ENCODE measurements around the gene SFTPD.
"Not testable (repeated sequence)": the region's sequence is repeated elsewhere in the genome, so short reads cannot be mapped to it uniquely, and the experiment has no call there.

SFTPD gene

DNA sequence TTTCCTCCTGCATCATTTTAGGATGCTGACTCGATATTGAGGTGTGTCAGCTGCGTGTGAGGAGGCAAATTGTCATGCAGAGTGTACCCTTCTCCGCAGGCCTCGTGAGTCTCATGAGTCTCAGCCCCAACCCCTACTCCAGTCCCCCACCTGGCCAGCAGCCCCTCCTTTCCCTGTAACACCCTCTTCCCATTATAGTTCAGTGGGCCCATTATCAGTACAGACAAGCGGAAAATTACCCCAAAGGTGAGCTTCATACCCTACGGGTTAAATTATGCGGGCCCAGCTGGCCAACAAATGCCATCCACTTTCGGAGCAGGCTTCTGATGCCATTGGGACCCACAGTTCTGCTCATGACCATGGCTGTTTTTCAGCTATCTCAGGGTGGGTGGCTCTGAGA is 25.2 kb downstream of the SFTPD start:
- DNase-seq: no peak

DNA sequence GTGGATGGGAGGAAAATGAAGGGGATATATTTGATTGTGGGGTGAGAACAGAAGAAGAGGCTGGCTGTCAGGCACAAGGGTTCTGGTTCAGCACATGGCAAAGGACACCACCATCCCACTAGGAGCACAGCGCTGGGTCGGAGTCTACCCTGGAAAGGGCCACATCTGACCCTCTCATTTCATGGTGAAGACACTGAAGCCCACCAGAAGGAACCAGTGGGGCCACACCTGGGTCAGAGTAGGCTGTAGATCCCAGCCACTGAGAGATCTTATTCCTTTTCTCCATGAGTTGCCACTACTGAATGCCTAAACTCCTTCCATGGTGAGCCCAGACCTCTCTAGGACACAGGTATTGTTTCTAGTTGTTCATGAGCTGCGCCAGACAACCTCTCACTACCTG is 25.8 kb downstream of the SFTPD start:
- no peak for DNase-seq

DNA sequence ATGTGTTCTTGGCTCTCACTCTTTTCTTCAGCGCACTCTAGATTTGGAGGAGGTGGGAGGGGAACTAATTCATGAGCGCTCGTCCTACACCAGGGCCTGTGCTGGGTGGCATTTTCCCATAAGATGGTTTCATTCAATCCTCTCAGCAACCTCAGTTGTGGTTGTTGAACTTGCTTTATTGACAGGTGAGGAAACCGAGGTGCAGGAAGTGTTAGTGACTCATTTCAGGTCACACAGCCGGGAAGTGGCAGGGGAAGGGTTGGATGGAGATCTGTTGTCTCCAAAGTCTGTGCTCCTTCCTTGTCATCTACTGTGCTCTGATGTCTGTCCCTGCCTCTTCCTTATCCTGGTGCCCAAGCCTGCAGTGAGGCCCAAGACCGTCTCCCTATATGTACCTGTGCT is 26.9 kb downstream of the SFTPD start:
- DNase-seq: not testable (repeated sequence)

DNA sequence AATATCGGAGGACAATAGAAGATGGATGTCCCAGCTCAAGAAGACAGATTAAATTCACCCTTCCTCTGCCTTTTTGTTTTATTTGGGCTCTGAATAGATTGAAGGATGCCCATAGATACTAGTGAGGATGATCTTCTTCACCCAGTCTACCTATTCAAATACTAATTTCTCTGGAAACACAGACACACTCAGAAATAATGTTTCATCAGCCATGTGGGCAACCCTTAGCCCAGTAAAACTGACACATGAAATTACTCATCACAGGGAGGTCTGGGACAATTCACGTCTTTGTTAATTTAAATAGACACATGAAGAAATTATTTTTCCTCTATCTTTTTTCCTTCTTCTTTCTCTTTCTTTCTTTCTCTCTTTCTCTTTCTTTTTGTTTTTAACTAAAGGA is 33.1 kb downstream of the SFTPD start:
- DNase-seq: not testable (repeated sequence)

DNA sequence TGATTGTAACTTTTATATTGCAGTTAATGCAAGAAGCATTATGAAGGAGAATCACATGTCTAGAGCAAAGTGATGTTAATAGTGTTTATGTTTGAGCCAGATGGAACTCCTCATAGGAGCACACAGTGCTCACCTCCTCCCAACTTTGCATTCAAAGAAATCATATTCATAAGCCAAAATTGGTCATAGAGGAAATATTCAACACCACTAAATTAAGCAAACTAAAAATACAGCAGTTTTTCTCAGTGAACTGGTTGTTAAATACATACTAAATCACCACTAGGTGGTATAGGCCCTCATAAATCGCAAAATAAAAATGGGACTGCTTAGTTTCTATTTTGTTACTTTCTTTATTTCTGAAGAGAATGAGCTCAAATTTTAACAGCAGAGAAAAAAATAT is 34.4 kb downstream of the SFTPD start:
- DNase-seq: not testable (repeated sequence)

DNA sequence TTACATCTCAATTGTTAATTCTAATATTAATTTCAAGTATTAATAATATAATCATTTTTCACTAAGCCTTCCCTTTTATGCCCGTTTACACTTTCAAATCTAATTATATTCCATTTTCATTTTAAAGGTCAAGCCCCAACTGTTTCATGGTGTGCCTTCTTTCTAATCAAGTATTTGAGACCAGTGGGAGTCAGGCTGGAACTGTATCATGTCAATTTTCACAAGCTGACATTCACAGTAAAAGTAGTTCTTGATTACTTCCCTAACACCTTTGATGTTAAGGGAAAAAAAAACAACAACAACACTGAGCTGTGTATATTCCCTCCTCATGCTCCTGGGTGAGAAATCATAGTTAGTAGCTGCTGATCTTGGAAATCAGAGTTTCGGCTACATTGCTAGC is 38.1 kb downstream of the SFTPD start:
- no peak for DNase-seq

DNA sequence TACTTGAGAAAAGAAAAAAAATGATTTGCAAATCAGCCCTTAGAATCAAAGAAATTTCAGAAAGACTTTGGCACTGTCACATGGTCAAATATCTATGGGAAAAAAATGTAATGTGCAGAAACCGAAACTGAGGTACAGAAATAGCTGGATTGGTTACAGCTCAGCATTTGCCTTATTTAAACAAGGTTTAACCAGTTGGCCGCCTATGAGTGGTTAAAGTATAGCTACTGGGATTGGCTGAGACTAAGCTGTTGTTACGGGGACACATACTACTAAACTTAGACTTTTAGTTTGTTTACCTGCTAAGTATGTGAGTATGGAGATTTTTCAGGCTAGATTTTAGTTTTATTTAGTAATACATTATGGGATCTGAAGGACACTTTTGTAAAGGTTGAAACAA is 38.6 kb downstream of the SFTPD start:
- no peak for DNase-seq

DNA sequence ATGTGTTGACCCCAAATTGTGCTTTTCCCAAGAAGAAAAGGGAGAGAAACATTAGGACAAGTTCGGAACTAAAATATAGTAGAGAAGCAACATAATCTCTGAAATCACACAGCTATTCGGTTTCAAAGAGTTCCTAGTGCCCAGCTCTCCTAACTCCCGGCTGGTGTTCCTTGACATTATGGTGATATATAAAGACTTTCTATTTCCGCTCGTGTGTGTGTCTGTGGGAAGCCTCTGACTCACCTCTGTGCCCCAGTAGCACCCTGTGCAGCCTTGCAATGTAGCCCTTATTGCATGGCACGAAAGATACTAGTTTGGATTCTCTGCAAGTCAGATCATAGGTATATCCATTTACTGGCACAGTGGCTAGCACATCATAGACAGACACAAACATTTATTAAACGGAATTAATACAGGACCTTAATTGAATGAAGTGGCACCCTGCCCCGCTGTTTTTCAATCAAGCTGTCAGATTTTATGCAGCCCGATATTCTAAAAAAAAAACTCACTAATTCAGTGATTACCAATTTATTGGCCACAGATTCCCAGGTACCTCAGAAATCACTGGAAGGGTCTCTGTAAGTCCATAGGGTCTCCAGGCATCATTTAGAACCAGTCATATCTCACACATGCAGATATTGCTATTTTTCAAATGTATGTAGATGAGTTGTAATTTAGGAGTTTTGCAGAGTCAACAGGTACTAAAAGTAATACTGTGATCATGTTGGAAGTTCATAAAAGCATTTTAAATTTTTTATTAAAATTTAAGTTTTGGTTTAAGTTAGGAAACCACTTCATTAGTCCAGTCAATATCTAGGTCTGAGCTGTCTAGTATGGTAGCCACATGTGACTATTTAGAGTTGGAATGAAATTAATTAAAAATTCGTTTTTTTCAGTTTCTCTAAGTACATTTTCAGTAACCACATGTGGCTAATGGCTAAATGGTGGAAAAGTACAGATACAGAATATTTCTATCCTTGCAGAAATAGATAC is 43.3 kb downstream of the SFTPD start:
- DNase-seq: peak; percentile 43

DNA sequence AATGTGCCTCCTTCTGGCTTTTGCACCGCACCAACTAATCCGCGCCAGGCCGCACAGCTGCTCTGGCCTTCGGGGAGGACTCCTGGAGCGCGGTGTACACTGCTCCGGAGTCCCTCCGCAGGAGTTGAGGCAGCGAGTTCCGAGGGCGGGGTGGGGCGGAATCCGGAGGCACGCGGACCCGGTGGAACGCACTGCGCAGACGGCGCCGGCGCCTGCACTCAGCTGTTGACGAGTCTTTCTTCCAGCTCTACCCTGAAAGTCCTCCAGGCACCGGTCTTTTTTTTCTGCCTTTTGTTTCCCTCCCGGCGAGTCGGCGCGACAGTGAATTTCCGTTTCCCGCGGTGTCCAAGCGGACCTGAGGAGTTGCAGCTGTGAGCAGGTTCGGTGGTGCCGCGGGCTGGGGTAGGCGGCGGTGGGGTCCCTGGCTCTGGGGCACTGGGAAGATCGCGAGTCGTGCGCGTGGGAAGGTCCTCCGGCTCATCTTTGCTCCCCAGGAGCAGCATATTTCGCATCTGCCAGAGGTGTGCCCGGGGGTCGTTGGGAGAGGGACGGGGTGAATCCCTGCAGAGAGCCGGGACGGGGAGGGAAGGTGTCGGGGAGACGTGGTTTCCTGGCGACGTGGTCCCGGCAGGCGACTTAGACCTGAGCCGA is 44.1 kb downstream of the SFTPD start:
- peak; percentile 72 for DNase-seq

DNA sequence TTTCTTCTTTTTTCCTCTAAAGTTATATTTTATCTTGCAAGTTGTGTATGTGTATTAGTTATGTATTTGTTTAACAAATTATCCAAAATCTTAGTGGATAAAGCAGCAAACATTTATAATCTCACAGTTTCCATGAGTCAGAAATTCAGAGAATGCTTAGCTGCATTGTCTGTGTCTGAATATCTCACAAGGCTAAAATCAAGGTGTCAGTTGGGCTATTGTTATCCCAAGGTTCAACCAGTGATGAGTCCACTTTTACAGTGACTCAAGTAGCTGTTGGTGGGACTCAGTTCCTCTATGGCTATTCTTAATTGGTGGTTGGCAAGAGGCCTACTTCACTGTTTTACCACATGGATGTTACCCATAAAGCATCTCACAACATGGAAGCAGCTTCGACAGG is 47.3 kb downstream of the SFTPD start:
- DNase-seq: not testable (repeated sequence)

DNA sequence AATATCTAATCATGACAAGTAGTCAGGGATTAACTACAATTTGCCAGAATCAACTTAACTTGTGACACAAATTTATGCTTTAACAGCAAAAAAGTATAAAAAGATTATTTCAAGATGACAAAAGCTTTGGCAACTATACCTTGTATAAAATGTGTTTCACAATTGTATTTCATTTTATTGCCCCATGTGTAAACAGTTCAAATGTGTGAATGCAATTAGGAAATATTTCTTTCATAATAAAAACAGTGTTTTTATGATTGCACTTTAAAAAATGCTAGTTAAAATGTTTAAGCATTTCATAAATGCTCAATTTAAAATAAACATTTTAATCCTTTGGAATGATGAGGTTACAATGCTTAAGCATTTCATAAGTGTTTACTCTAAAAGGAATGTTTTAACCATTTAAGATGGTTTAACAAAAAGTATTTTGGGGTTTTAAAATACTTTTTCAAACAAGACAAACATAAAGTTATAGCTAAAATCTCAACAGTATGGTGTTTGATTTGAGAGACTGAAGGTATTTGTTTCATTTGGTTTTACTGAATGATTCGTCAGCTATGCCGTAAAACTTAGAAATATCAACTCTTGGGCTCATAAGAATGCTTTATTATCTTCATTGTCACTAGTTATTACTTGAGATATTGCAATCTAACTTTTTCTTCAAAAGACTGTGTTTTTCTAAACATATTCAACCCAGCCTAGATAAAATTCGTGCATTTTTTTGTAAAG is 50.1 kb downstream of the SFTPD start:
- DNase-seq: no peak

DNA sequence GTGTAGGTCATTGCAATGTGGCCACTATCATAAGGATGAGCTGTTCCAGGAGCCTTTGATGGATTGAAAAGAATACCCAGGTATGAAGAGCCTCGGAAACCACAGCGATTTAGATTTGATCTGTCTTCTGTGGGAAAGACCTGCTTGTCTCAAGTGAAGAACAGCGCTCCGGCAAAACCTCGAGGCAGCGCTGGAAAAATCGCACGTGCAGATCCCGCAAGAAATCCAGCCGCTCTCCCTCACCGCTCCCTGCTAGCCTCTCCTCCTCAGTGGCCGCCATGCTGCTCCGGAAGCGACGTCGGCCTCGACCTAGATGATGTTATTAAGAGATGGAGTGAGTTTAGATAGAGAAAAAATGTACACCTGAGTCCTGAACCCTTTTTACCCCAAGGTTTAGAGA is 56.0 kb downstream of the SFTPD start:
- DNase-seq: not testable (repeated sequence)

DNA sequence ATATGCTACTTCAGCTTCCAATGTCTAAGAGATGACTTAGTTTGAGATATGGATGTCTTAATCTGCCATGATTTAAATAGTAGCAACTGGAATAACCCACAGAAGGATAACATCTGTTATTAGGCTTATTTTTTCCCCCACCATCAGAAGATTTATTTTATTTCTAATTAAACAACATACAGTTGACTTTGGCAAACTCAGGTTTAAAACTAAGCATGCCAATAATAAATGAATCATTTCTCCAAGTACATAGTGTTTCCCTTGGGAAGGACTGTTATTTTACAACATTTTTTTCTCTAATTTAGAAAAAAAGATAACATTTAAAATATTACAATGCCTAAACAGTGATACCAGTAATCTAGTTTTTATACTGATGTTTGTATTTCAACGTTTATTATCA is 58.4 kb downstream of the SFTPD start:
- no peak for DNase-seq

DNA sequence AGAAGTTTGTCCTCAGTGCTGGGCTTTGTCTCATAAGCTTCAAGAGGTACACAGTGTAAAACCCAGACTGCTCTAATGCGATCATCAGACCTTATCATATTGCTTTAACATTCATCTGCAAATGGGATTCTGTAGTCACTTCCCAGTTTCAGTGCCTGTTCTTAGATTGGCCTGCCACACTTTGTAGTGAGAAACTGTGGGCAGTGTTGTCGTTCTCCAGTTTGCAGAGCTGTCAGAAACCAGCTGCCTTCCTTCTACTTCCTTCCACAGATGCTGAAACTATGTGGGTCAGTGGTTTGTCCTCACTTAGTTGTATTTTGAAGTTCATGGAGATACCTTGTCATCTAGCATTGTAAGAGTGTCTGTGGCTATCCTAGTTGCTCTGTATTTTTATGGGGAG is 59.9 kb downstream of the SFTPD start:
- not testable (repeated sequence) for DNase-seq

All from stimulated activated CD8-positive, alpha-beta memory T cell treated with anti-CD3 and anti-CD28 coated beads, Interleukin-4, amount 100 ng/mL, for 48 hours (primary cell).